ENCODE data around the gene FAR1. TPM values are rescaled to one million over a fixed set of nuclear protein-coding genes. Genes with fewer than 3 reads are reported as not detected.

FAR1 gene
- total RNA-seq, 1 experiment from 2014 or later, result 91.2 TPM

DNA sequence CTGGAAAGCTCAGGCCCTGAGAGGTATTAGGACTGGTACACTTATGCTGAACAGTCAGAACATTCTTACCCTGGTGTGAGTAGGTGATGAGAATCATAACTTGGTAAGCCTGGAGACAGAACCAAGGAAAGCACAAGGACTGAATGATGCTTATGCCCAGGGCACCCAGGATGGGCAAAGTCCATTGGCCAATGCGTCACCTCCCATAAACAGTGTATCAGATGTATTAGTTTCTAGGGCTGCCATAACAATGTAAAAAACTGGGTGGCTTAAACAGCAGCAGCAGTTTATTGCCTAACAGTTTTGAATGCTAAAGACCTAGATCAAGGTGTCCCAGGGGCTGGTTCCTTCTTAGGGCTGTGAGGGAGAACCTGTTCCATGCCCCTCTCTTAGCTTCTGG, 107.0 kb downstream of the FAR1 start:
- Histone ChIP-seq H3K36me3 (ENCODE audit: control insufficient read depth, insufficient read depth, low read length) (no peaks in the 10 kb centered on the region), H3K9me3 (0 out of 2 replicates have a peak, but pooled peaks cover 3% of the 10 kb centered on the region), H3K27me3 (replicated peaks; ENCODE audit: control insufficient read depth, insufficient read depth, low read length) (no peaks in the 10 kb centered on the region), H3K4me1 (no peaks in the 10 kb centered on the region), H3K4me3 (ENCODE audit: low read depth, low read length) (no peak overlapping the region)
- H3K27ac Mint-ChIP-seq (ENCODE audit: unreplicated experiment), result no peak overlapping the region
- H3K9me3 Mint-ChIP-seq (ENCODE audit: unreplicated experiment), result peaks cover 7% of the 10 kb centered on the region
- DNase-seq, result no peak
- H3K27me3 Mint-ChIP-seq (ENCODE audit: insufficient read depth, unreplicated experiment), result peaks cover 8% of the 10 kb centered on the region
- ChIA-PET POLR2A (no interaction called here), CTCF (interaction anchor here (0.7 kb wide), 1 partner anchor 471 kb away, joined by 4 read pairs; no protein-coding TSS in a partner anchor)
- BruUV-seq (replicated peaks), result no TSS peak
- H3K4me3 Mint-ChIP-seq (ENCODE audit: unreplicated experiment), result no peak overlapping the region
- H3K36me3 Mint-ChIP-seq (ENCODE audit: insufficient read depth, unreplicated experiment), result no peaks in the 10 kb centered on the region
- TF ChIP-seq, protein P1, sequence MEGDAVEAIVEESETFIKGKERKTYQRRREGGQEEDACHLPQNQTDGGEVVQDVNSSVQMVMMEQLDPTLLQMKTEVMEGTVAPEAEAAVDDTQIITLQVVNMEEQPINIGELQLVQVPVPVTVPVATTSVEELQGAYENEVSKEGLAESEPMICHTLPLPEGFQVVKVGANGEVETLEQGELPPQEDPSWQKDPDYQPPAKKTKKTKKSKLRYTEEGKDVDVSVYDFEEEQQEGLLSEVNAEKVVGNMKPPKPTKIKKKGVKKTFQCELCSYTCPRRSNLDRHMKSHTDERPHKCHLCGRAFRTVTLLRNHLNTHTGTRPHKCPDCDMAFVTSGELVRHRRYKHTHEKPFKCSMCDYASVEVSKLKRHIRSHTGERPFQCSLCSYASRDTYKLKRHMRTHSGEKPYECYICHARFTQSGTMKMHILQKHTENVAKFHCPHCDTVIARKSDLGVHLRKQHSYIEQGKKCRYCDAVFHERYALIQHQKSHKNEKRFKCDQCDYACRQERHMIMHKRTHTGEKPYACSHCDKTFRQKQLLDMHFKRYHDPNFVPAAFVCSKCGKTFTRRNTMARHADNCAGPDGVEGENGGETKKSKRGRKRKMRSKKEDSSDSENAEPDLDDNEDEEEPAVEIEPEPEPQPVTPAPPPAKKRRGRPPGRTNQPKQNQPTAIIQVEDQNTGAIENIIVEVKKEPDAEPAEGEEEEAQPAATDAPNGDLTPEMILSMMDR (IDR thresholded peaks at IDR 0.05; ENCODE audit: insufficient read depth in 1 of 2, low read depth in 1 of 2, low read length in 1 of 2, severe bottlenecking in 1 of 2, unreplicated experiment in 1 of 2), result no peak
- no peaks in the 10 kb centered on the region for H3K4me1 Mint-ChIP-seq (ENCODE audit: low read depth, unreplicated experiment)
- intact Hi-C loops (cut with micrococcal nuclease; ENCODE audit: unreplicated experiment), result no loop called here

DNA sequence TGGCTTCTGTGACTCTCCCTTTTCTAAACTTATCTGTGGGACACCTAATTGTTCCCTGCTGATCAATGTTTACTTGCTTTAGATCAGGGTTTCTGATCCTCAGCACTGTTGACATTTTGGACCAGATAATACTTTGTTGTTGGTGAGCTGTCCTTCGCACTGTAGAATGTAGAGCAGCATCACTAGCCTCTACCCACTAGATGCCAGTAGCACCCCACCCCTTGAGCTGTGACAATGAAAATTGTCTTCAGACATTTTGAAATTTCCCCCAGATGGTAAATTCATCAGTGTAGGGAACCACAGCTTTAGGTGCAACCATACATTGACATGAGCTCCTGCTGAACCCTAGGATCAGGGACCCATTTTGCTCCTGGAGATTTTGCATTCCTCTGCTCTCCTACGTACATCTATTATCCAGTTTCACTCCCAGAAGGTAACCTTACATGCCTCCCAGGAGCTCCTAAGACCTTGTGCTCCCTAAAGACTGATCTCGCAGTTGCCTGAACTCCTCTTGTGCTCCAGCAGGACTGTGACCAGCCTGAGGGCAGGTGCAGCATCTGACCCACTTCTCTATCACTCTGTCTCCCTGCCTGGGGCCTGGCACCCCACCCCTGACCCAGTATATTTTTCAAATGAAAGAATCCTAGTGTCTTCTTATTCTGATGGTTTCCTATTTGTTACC, 107.8 kb downstream of the FAR1 start:
- H3K27ac Mint-ChIP-seq (ENCODE audit: unreplicated experiment), result no peak overlapping the region
- H3K9me3 Mint-ChIP-seq (ENCODE audit: unreplicated experiment), result peaks cover 7% of the 10 kb centered on the region
- no peak overlapping the region for H3K4me3 ChIP-seq (ENCODE audit: low read depth, low read length)
- CTCF ChIA-PET, result no interaction called here
- BruUV-seq (replicated peaks), result no TSS peak
- H3K4me3 Mint-ChIP-seq (ENCODE audit: unreplicated experiment), result no peak overlapping the region
- H3K36me3 ChIP-seq (ENCODE audit: control insufficient read depth, insufficient read depth, low read length), result no peaks in the 10 kb centered on the region
- 0 out of 2 replicates have a peak, but pooled peaks cover 3% of the 10 kb centered on the region for H3K9me3 ChIP-seq
- H3K27me3 ChIP-seq (replicated peaks; ENCODE audit: control insufficient read depth, insufficient read depth, low read length), result no peaks in the 10 kb centered on the region
- POLR2A ChIA-PET, result no interaction called here
- intact Hi-C loops (cut with micrococcal nuclease; ENCODE audit: unreplicated experiment), result no loop called here
- TF ChIP-seq, protein P1 (IDR thresholded peaks at IDR 0.05; ENCODE audit: insufficient read depth in 1 of 2, low read depth in 1 of 2, low read length in 1 of 2, severe bottlenecking in 1 of 2, unreplicated experiment in 1 of 2), result peak in 1 of 2 experiments; percentile 33
- no peaks in the 10 kb centered on the region for H3K36me3 Mint-ChIP-seq (ENCODE audit: insufficient read depth, unreplicated experiment)
- peaks cover 8% of the 10 kb centered on the region for H3K27me3 Mint-ChIP-seq (ENCODE audit: insufficient read depth, unreplicated experiment)
- peak in 1 of 2 experiments; percentile 15 for DNase-seq
- no peaks in the 10 kb centered on the region for H3K4me1 ChIP-seq
- H3K4me1 Mint-ChIP-seq (ENCODE audit: low read depth, unreplicated experiment), result no peaks in the 10 kb centered on the region

DNA sequence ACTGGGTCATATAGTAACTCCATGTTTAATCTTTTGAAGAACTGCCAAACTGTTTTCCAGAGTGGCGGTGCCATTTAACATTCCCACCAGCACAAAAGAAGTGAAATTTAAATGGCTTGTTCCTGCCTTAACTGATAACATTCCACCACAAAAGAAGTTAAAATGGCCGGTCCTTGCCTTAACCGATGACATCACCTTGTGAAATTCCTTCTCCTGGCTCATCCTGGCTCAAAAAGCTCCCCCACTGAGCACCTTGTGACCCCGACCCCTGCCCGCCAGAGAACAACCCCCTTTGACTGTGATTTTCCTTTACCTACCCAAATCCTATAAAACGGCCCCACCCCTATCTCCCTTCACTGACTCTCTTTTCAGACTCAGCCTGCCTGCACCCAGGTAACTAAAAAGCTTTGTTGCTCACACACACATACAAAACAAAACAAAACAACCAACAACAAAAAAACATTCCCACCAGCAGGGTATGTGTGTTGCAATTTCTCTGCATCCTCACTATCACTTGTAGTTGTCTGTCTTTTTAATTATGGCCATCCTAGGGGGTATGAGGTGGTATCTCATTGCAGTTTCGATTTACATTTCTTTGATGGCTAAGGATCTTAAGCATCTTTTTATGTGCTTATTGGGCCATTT, 109.0 kb downstream of the FAR1 start:
- Histone ChIP-seq H3K9me3 (0 out of 2 replicates have a peak, but pooled peaks cover 3% of the 10 kb centered on the region), H3K4me1 (no peaks in the 10 kb centered on the region), H3K27me3 (replicated peaks; ENCODE audit: control insufficient read depth, insufficient read depth, low read length) (no peaks in the 10 kb centered on the region), H3K36me3 (ENCODE audit: control insufficient read depth, insufficient read depth, low read length) (no peaks in the 10 kb centered on the region), H3K4me3 (ENCODE audit: low read depth, low read length) (no peak overlapping the region)
- Mint-ChIP-seq H3K4me1 (ENCODE audit: low read depth, unreplicated experiment) (peaks cover 3% of the 10 kb centered on the region), H3K27ac (ENCODE audit: unreplicated experiment) (no peak overlapping the region), H3K27me3 (ENCODE audit: insufficient read depth, unreplicated experiment) (peaks cover 8% of the 10 kb centered on the region), H3K4me3 (ENCODE audit: unreplicated experiment) (no peak overlapping the region), H3K36me3 (ENCODE audit: insufficient read depth, unreplicated experiment) (no peaks in the 10 kb centered on the region), H3K9me3 (ENCODE audit: unreplicated experiment) (peaks cover 7% of the 10 kb centered on the region)
- no TSS peak for BruUV-seq (replicated peaks)
- no peak for DNase-seq
- intact Hi-C loops (cut with micrococcal nuclease; ENCODE audit: unreplicated experiment), result no loop called here
- POLR2A ChIA-PET, result no interaction called here
- TF ChIP-seq, protein P1 (IDR thresholded peaks at IDR 0.05; ENCODE audit: insufficient read depth in 1 of 2, low read depth in 1 of 2, low read length in 1 of 2, severe bottlenecking in 1 of 2, unreplicated experiment in 1 of 2), result no peak
- CTCF ChIA-PET, result interaction anchor here (0.7 kb wide), 2 partner anchors 29 to 371 kb away, joined by 3 to 4 read pairs; no protein-coding TSS in a partner anchor
